CD8-positive, alpha-beta memory T cell (primary cell): ENCODE measurements around the gene ABCA12. TPM values are rescaled to one million over a fixed set of nuclear protein-coding genes. Genes with fewer than 3 reads are reported as not detected.
"Not testable (repeated sequence)": the region's sequence is repeated elsewhere in the genome, so short reads cannot be mapped to it uniquely, and the experiment has no call there.

Experiments used
- CTCF ChIA-PET: fragments of 350-600 bp; sonication (Branson Sonifier 250); formaldehyde crosslinking; loops from one replicate; lab custom pipeline; 2021; ENCODE audit warnings: antibody characterized with exemption; lab: Charles Lee
- POLR2A ChIA-PET: fragments of 350-600 bp; sonication (Branson Sonifier 250); formaldehyde crosslinking; loops from one replicate; lab custom pipeline; 2021; ENCODE audit warnings: antibody characterized with exemption; lab: Charles Lee
- DNase-seq, 5 donors: peaks; one replicate each; pipeline versions ENCODE4 v3.0.0 to v3.0.0-alpha.2; 2020 to 2022; ENCODE audit warnings: mixed read lengths in 1 of 5
- H3K27ac ChIP-seq: one replicate; pipeline ENCODE4 v1.7.0; 2013; ENCODE audit warnings: low read depth, mild to moderate bottlenecking, low read length, moderate library complexity
- H3K27me3 ChIP-seq: 2 replicates; pipeline ENCODE4 v1.7.0; 2013; ENCODE audit warnings: low read length, mild to moderate bottlenecking; ENCODE audit not compliant: insufficient read depth, poor library complexity, severe bottlenecking
- H3K36me3 ChIP-seq: 2 replicates; pipeline ENCODE4 v1.7.0; 2013; ENCODE audit warnings: mild to moderate bottlenecking, low read length, moderate library complexity; ENCODE audit not compliant: insufficient read depth
- H3K4me1 ChIP-seq: 2 replicates; pipeline ENCODE4 v1.7.0; 2013; ENCODE audit warnings: mild to moderate bottlenecking, low read length, moderate library complexity; ENCODE audit not compliant: insufficient read depth
- H3K4me3 ChIP-seq: 2 replicates; pipeline ENCODE4 v1.7.0; 2013; ENCODE audit warnings: mild to moderate bottlenecking, low read length
- H3K9me3 ChIP-seq: 2 replicates; pipeline ENCODE4 v1.7.0; 2013; ENCODE audit warnings: mild to moderate bottlenecking, low read length
- H3K27ac Mint-ChIP-seq, 8 donors: one replicate each; pipeline ENCODE4 v1.8.0; 2020 to 2021; ENCODE audit warnings: mixed read lengths in 8 of 8, mild to moderate bottlenecking in 6 of 8, inconsistent platforms in 3 of 8, moderate library complexity in 3 of 8
- H3K27me3 Mint-ChIP-seq, 2 donors: one replicate each; pipeline ENCODE4 v1.8.0; 2020 to 2021; ENCODE audit warnings: mixed read lengths in 2 of 2, mild to moderate bottlenecking in 1 of 2, moderate library complexity in 1 of 2
- H3K36me3 Mint-ChIP-seq, 3 donors: one replicate each; pipeline ENCODE4 v1.8.0; 2020 to 2021; ENCODE audit warnings: mixed read lengths in 3 of 3, inconsistent platforms in 1 of 3, mild to moderate bottlenecking in 1 of 3
- H3K4me1 Mint-ChIP-seq, 3 donors: one replicate each; pipeline ENCODE4 v1.8.0; 2020 to 2021; ENCODE audit warnings: mixed read lengths in 3 of 3, inconsistent platforms in 1 of 3, mild to moderate bottlenecking in 1 of 3
- H3K4me3 Mint-ChIP-seq, 7 donors: one replicate each; pipeline ENCODE4 v1.8.0; 2020 to 2021; ENCODE audit warnings: mixed read lengths in 7 of 7, mild to moderate bottlenecking in 6 of 7, moderate library complexity in 4 of 7, inconsistent platforms in 2 of 7
- H3K9me3 Mint-ChIP-seq, 5 donors: one replicate each; pipeline ENCODE4 v1.8.0; 2020 to 2022; ENCODE audit warnings: mixed read lengths in 5 of 5, mild to moderate bottlenecking in 3 of 5, moderate library complexity in 2 of 5, inconsistent platforms in 1 of 5
- polyA plus RNA-seq: library from polyadenylated mRNA; unstranded; fragments of 300-500 nt; fragmentation: Illumina TruSeq; gene quantifications from one replicate; pipeline ENCODE4 v1.2.3, GENCODE V29; 2021
- total RNA-seq, 2 experiments: library from RNA; stranded (reverse); gene quantifications; one replicate each; pipeline ENCODE4 v1.2.3, GENCODE V29; 2021

Gene ABCA12, protein sequence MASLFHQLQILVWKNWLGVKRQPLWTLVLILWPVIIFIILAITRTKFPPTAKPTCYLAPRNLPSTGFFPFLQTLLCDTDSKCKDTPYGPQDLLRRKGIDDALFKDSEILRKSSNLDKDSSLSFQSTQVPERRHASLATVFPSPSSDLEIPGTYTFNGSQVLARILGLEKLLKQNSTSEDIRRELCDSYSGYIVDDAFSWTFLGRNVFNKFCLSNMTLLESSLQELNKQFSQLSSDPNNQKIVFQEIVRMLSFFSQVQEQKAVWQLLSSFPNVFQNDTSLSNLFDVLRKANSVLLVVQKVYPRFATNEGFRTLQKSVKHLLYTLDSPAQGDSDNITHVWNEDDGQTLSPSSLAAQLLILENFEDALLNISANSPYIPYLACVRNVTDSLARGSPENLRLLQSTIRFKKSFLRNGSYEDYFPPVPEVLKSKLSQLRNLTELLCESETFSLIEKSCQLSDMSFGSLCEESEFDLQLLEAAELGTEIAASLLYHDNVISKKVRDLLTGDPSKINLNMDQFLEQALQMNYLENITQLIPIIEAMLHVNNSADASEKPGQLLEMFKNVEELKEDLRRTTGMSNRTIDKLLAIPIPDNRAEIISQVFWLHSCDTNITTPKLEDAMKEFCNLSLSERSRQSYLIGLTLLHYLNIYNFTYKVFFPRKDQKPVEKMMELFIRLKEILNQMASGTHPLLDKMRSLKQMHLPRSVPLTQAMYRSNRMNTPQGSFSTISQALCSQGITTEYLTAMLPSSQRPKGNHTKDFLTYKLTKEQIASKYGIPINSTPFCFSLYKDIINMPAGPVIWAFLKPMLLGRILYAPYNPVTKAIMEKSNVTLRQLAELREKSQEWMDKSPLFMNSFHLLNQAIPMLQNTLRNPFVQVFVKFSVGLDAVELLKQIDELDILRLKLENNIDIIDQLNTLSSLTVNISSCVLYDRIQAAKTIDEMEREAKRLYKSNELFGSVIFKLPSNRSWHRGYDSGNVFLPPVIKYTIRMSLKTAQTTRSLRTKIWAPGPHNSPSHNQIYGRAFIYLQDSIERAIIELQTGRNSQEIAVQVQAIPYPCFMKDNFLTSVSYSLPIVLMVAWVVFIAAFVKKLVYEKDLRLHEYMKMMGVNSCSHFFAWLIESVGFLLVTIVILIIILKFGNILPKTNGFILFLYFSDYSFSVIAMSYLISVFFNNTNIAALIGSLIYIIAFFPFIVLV (N-terminal part only)
- total RNA-seq (not detected), polyA plus RNA-seq (not detected)

DNA sequence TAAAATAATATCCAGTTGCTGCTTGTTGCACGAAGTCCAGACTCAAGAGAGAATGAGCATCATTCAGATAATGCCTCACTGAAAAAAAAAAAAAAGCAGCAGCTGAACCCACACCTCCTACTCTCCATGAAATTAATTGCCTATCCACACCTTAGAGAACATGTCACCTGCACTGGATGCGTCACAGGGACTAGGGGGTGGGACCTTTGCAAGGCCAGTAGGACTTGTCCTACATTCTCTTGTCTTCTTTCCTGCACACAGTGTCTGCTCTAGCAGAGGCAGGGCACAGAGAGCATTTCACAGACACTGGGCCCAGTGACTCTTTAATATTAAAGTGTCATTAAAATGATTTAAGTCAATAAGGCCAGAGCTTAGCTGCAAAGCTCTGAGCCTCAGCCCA, at the start of gene ABCA12:
Gene ABCA12 (minus strand): TSS at position 148 of the 400 bp plus-strand sequence. CDS start 418 bp downstream, outside the sequence.
- no peaks in the 10 kb centered on the region for H3K4me1 ChIP-seq
- peaks cover 7 to 31% of the 10 kb centered on the region in 2 donors for H3K27me3 Mint-ChIP-seq
- no peak within 1 kb of the TSS for H3K4me3 ChIP-seq
- no peaks in the 10 kb centered on the region for H3K4me1 Mint-ChIP-seq
- POLR2A ChIA-PET, result no interaction called here
- no peaks in the 10 kb centered on the region for H3K36me3 Mint-ChIP-seq
- no peaks in the 10 kb centered on the region for H3K9me3 Mint-ChIP-seq
- CTCF ChIA-PET, result no interaction called here
- DNase-seq, result no peak
- no peaks in the 10 kb centered on the region for H3K36me3 ChIP-seq
- no peak within 1 kb of the TSS for H3K27ac Mint-ChIP-seq
- H3K9me3 ChIP-seq, result no peaks in the 10 kb centered on the region
- H3K27ac ChIP-seq, result no peak within 1 kb of the TSS
- no peaks in the 10 kb centered on the region for H3K27me3 ChIP-seq
- no peak within 1 kb of the TSS for H3K4me3 Mint-ChIP-seq

DNA sequence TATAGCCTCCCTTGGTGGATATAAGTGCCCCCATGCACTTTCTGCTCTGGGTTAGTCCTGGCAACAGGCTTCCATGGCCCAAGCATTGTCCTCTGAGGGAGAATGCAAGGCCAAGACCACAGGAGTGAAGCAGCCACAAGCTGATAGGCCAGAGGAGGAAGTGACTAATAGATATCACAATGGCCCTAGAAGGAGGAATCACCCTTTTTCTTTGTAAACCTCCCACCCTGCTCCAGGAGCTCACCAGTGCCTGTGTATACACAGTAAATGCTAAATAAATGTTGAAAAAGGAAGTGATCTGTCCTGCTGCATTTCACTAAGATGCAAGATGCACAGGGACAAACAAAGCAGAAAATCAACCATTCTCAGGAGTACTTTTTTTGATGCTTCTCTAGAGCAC, 49.7 kb upstream of the ABCA12 start:
- Histone ChIP-seq H3K4me3 (no peak overlapping the region), H3K4me1 (no peaks in the 10 kb centered on the region), H3K9me3 (no peaks in the 10 kb centered on the region), H3K36me3 (no peaks in the 10 kb centered on the region), H3K27me3 (no peaks in the 10 kb centered on the region), H3K27ac (no peak overlapping the region)
- POLR2A ChIA-PET, result no interaction called here
- Mint-ChIP-seq H3K9me3 (no peaks in the 10 kb centered on the region), H3K27me3 (peaks cover 13 to 38% of the 10 kb centered on the region in 2 donors), H3K4me3 (no peak overlapping the region), H3K4me1 (no peaks in the 10 kb centered on the region), H3K36me3 (no peaks in the 10 kb centered on the region), H3K27ac (peak overlapping the region in 1 of 8 donors; percentile 76)
- no peak for DNase-seq
- CTCF ChIA-PET, result no interaction called here

DNA sequence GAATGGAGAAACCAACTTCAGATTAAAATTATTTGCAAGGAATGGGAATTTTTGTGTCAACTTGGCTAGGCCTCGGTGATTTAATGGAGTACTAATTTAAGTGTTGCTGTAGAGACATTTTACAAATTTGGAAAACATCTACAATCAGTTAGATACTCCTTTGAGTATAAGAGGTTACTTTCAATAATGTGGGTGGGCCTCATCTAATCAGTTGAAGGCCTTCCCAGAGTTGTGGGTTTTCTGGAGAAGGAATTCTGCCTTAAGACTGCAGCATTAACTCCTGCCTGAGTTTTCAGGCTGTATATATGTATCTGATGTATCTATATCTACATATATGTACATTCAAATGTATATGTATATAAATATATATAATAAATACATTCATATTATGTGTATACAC, 47.6 kb upstream of the ABCA12 start:
- H3K4me3 ChIP-seq, result no peak overlapping the region
- CTCF ChIA-PET, result no interaction called here
- no peaks in the 10 kb centered on the region for H3K9me3 ChIP-seq
- no peaks in the 10 kb centered on the region for H3K36me3 ChIP-seq
- Mint-ChIP-seq H3K27me3 (peaks cover 14 to 40% of the 10 kb centered on the region in 2 donors), H3K4me3 (no peak overlapping the region), H3K9me3 (peaks cover 0 to 6% (median 3%) of the 10 kb centered on the region in 5 donors), H3K27ac (no peak overlapping the region), H3K36me3 (no peaks in the 10 kb centered on the region), H3K4me1 (no peaks in the 10 kb centered on the region)
- no peak for DNase-seq
- no peaks in the 10 kb centered on the region for H3K27me3 ChIP-seq
- POLR2A ChIA-PET, result no interaction called here
- no peaks in the 10 kb centered on the region for H3K4me1 ChIP-seq
- H3K27ac ChIP-seq, result no peak overlapping the region

DNA sequence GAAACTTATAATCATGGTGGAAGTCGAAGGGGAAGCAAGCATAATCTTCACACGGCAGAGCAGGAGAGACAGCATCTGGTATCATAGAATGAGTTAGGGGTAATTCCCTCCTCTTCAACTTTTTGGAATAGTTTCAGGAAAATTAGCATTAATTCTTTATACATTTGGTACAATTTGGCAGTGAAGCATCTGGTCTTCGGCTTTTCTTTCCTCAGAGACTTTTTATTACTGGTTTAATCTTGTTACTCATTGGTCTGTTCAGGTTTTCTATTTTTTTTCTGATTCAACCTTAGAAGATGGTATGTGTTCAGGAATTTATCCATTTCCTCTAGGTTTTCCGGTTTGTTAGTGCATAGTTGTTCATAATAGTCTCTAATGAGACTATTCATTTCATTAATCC, 39.7 kb upstream of the ABCA12 start:
- ChIA-PET POLR2A (no interaction called here), CTCF (no interaction called here)
- Mint-ChIP-seq H3K27ac (no peak overlapping the region), H3K36me3 (peaks cover 0 to 4% (median 0%) of the 10 kb centered on the region in 3 donors), H3K4me3 (no peak overlapping the region), H3K27me3 (peaks cover 4 to 14% of the 10 kb centered on the region in 2 donors), H3K9me3 (peaks cover 0 to 11% (median 3%) of the 10 kb centered on the region in 5 donors), H3K4me1 (peaks cover 0 to 2% (median 0%) of the 10 kb centered on the region in 3 donors)
- no peak overlapping the region for H3K4me3 ChIP-seq
- H3K27me3 ChIP-seq, result no peaks in the 10 kb centered on the region
- H3K9me3 ChIP-seq, result no peaks in the 10 kb centered on the region
- no peaks in the 10 kb centered on the region for H3K36me3 ChIP-seq
- H3K4me1 ChIP-seq, result no peaks in the 10 kb centered on the region
- DNase-seq, result no peak
- no peak overlapping the region for H3K27ac ChIP-seq

DNA sequence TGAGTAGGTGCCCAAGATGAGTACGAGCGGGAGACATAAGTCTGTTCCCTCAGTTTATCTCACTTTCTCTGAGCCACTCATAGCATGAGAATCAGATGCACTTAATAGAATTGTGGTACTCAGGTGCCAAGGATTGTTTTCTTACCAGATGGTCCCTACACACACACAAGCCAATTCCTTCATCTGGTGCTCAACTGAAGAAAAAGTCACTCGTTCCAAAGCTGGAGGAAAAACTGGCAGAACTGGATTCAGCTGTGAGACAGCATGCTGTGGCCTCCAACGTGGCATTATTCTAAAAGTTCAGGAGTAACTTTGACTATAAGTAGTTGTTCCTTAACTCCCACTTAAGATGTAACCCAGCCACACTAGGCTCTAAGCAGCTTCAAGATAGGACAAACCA, 33.4 kb upstream of the ABCA12 start:
- no peaks in the 10 kb centered on the region for H3K36me3 ChIP-seq
- Mint-ChIP-seq H3K36me3 (peaks cover 0 to 3% (median 0%) of the 10 kb centered on the region in 3 donors), H3K27ac (peak overlapping the region in 3 of 8 donors; percentile 82 to 88 (median 85)), H3K9me3 (no peaks in the 10 kb centered on the region), H3K4me1 (peaks cover 15 to 30% (median 25%) of the 10 kb centered on the region in 3 donors), H3K27me3 (no peaks in the 10 kb centered on the region), H3K4me3 (peak overlapping the region in 6 of 7 donors; percentile 68 to 90 (median 84))
- peaks cover 8% of the 10 kb centered on the region for H3K4me1 ChIP-seq
- no peaks in the 10 kb centered on the region for H3K27me3 ChIP-seq
- no peak overlapping the region for H3K27ac ChIP-seq
- DNase-seq, result no peak
- H3K4me3 ChIP-seq, result no peak overlapping the region
- H3K9me3 ChIP-seq, result no peaks in the 10 kb centered on the region
- CTCF ChIA-PET, result no interaction called here
- POLR2A ChIA-PET, result no interaction called here

DNA sequence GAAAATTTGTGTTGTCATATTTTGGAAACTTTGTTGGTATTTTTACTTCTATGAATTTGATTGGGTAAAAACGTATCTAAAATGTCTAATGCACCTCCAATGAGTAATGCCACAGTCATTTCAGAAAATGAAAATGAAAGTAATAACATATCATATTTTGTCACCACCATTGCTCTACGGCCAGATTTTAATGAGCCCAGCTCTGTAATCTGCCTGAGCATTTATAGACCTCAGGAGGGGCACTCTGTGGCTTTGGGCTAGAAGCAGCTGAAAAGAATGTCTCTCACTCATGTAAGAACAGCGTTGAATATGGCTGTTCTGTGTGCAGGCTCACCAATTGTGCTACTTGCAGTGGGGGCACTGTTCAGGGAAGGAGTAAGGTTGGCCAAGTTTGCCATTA, 32.7 kb upstream of the ABCA12 start:
- Histone ChIP-seq H3K36me3 (no peaks in the 10 kb centered on the region), H3K4me1 (peaks cover 8% of the 10 kb centered on the region), H3K4me3 (peak overlapping the region; percentile 32), H3K9me3 (no peaks in the 10 kb centered on the region), H3K27ac (no peak overlapping the region), H3K27me3 (no peaks in the 10 kb centered on the region)
- ChIA-PET CTCF (no interaction called here), POLR2A (no interaction called here)
- no peaks in the 10 kb centered on the region for H3K9me3 Mint-ChIP-seq
- H3K4me3 Mint-ChIP-seq, result peak overlapping the region; percentile 37 to 90 (median 83)
- DNase-seq, result peak in 1 of 5 donors; percentile 5
- H3K27me3 Mint-ChIP-seq, result no peaks in the 10 kb centered on the region
- peaks cover 15 to 30% (median 25%) of the 10 kb centered on the region in 3 donors for H3K4me1 Mint-ChIP-seq
- H3K27ac Mint-ChIP-seq, result peak overlapping the region in 7 of 8 donors; percentile 56 to 92 (median 85)
- H3K36me3 Mint-ChIP-seq, result peaks cover 0 to 3% (median under 1%) of the 10 kb centered on the region in 3 donors

DNA sequence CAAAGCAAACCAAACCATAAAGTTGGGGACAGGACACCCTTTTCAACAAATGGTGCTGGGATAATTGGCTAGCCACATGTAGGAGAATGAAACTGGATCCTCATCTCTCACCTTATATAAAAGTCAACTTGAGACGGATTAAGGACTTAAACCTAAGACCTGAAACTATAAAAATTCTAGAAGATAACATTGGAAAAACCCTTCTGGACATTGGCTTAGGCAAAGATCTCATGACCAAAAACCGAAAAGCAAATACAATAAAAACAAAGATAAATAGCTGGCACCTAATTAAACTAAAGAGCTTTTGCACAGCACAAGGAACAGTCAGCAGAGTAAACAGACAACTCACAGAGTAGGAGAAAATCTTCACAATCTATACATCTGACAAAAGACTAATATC, 28.1 kb upstream of the ABCA12 start:
- H3K27me3 Mint-ChIP-seq, CTCF ChIA-PET, H3K9me3 Mint-ChIP-seq, H3K27ac ChIP-seq, H3K27ac Mint-ChIP-seq, H3K9me3 ChIP-seq, H3K36me3 Mint-ChIP-seq, DNase-seq, H3K4me3 ChIP-seq, H3K27me3 ChIP-seq, POLR2A ChIA-PET, H3K36me3 ChIP-seq, H3K4me1 ChIP-seq: not testable (repeated sequence)
- Mint-ChIP-seq H3K4me1 (peaks cover 13 to 25% (median 20%) of the 10 kb centered on the region in 3 donors), H3K4me3 (peak overlapping the region in 1 of 7 donors; percentile 20)
